ENCODE data around the gene GRN.

Gene GRN

DNA sequence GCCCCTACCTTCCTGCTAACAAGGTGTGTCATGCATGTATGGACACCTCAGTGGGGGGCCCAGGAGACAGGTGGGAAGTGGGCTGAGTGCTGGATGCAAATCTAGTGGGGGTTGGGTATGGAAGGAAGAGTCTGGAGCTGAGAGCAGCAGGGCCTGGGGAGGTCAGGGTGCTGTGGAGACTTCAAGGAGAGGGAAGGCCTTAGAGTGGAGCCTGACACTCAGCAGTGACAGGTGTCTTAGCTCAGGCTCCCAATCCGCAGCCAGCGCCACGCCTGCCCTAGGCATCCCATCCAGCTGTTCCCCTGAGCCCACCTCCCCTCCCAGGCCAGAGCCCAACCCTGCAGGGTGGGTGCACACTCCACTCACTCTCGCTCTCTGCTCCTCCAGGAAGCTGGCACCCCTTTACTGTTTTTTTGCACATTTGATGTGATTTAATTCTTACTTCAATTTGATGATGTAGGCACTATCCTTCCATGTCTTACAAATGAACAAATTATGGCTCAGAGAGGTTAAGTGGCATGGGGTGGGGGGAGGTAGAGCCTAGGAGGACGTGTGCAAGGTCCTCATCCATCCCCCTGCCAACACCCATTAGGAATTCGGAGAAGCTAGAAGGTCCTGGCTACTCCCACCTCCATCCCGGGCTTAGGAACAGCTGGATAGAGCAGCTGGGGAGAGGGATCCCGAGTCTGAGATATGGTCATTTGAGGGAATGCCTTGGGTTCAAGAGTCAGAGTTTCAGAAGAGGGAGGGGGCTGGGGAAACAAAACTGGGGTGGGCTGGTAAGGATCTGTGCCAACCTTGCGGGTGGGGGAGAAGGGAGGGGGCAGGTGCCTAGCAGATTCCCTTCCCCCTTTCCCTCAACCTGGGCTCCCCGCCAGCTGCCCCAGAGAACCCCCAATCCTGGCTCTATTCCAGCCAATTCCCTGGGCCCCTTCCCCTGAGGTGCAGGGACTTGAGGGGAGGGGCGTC, 16.5 kb downstream of the GRN start:
- Histone ChIP-seq H3K4me1 (ENCODE audit: control insufficient read depth in 1 of 2, insufficient read depth in 2 of 2, low read length in 2 of 2) (peaks cover 2 to 11% of the 10 kb centered on the region in 2 experiments), H3K18ac (ENCODE audit: low read length) (no peak overlapping the region), H3K4me3 (ENCODE audit: low read depth, low read length) (no peak overlapping the region), H3K9me3 (ENCODE audit: insufficient read depth, low read depth, low read length) (no peaks in the 10 kb centered on the region), H3K14ac (ENCODE audit: low read length) (no peak overlapping the region), H3K27me3 (ENCODE audit: insufficient read depth, low read length) (no peaks in the 10 kb centered on the region), H3K9ac (ENCODE audit: low read length) (no peak overlapping the region), H4K8ac (ENCODE audit: low read depth, low read length) (no peak overlapping the region), H2AK5ac (ENCODE audit: low read length) (no peak overlapping the region), H2BK12ac (ENCODE audit: low read length) (no peak overlapping the region), H3K79me2 (ENCODE audit: control insufficient read depth, insufficient read depth, low read length, poor library complexity) (peaks cover 6% of the 10 kb centered on the region), H2BK120ac (ENCODE audit: insufficient read depth, low read length, poor library complexity) (no peak overlapping the region), H3K79me1 (ENCODE audit: low read length) (peaks cover 6% of the 10 kb centered on the region), H4K12ac (ENCODE audit: low read depth, low read length) (no peak overlapping the region), H3K27ac (ENCODE audit: low read depth, low read length) (no peak overlapping the region), H3K4me2 (ENCODE audit: low read length) (no peak overlapping the region), H2AFZ (ENCODE audit: insufficient read depth, low read length, poor library complexity) (no peak overlapping the region), H3K23ac (ENCODE audit: low read length) (no peak overlapping the region), H3K36me3 (ENCODE audit: control insufficient read depth in 1 of 2, insufficient read depth in 2 of 2, low read length in 2 of 2) (no peaks in the 10 kb centered on the region), H3K4ac (ENCODE audit: low read depth, low read length) (no peak overlapping the region), H2BK5ac (ENCODE audit: low read depth, low read length, poor library complexity) (no peak overlapping the region), H4K91ac (ENCODE audit: low read depth, low read length) (no peak overlapping the region)
- no peak for DNase-seq
- WGBS (ENCODE audit: extremely low coverage, insufficient coverage, insufficient read length): no CpG with 5 or more reads among the region's 11 CpGs

- Histone ChIP-seq H4K12ac (ENCODE audit: low read depth, low read length) (no peak overlapping the region), H3K9ac (ENCODE audit: low read length) (no peak overlapping the region), H2AK5ac (ENCODE audit: low read length) (no peak overlapping the region), H4K8ac (ENCODE audit: low read depth, low read length) (no peak overlapping the region), H3K36me3 (ENCODE audit: control insufficient read depth in 1 of 2, insufficient read depth in 2 of 2, low read length in 2 of 2) (no peaks in the 10 kb centered on the region), H3K18ac (ENCODE audit: low read length) (peak overlapping the region; percentile 58), H3K27me3 (ENCODE audit: insufficient read depth, low read length) (no peaks in the 10 kb centered on the region), H4K91ac (ENCODE audit: low read depth, low read length) (no peak overlapping the region), H3K4ac (ENCODE audit: low read depth, low read length) (no peak overlapping the region), H3K27ac (ENCODE audit: low read depth, low read length) (no peak overlapping the region), H2BK120ac (ENCODE audit: insufficient read depth, low read length, poor library complexity) (no peak overlapping the region), H3K14ac (ENCODE audit: low read length) (no peak overlapping the region), H2BK5ac (ENCODE audit: low read depth, low read length, poor library complexity) (no peak overlapping the region), H3K4me1 (ENCODE audit: control insufficient read depth in 1 of 2, insufficient read depth in 2 of 2, low read length in 2 of 2) (peaks cover 2 to 11% of the 10 kb centered on the region in 2 experiments), H3K4me2 (ENCODE audit: low read length) (peak overlapping the region; percentile 95), H3K9me3 (ENCODE audit: insufficient read depth, low read depth, low read length) (no peaks in the 10 kb centered on the region), H2BK12ac (ENCODE audit: low read length) (no peak overlapping the region), H3K4me3 (ENCODE audit: low read depth, low read length) (peak overlapping the region; percentile 80), H3K79me1 (ENCODE audit: low read length) (peaks cover 6% of the 10 kb centered on the region), H3K79me2 (ENCODE audit: control insufficient read depth, insufficient read depth, low read length, poor library complexity) (peaks cover 6% of the 10 kb centered on the region), H2AFZ (ENCODE audit: insufficient read depth, low read length, poor library complexity) (no peak overlapping the region), H3K23ac (ENCODE audit: low read length) (no peak overlapping the region)
- WGBS (ENCODE audit: extremely low coverage, insufficient coverage, insufficient read length): no CpG with 5 or more reads among the region's 11 CpGs
- DNase-seq: no peak
These were observed 17.4 kb downstream of the GRN start for GRCh38 chr17:44362459-44362948.

GRCh38 chr17:44362949-44363612, 18.0 kb downstream of the GRN start:
- Histone ChIP-seq H4K12ac (ENCODE audit: low read depth, low read length) (peak overlapping the region; percentile 64), H3K79me1 (ENCODE audit: low read length) (peaks cover 6% of the 10 kb centered on the region)

GRCh38 chr17:44363613-44364159, 18.6 kb downstream of the GRN start, which contains the start of gene FAM171A2:
FAM171A2 (minus strand) TSS chr17:44363853; CDS start chr17:44363714, 139 bp downstream.
- Histone ChIP-seq H2AK5ac (ENCODE audit: low read length) (no peak within 1 kb of the TSS), H3K79me1 (ENCODE audit: low read length) (peaks cover 6% of the 10 kb centered on the region), H4K8ac (ENCODE audit: low read depth, low read length) (peak within 1 kb of the TSS; percentile 75), H3K27ac (ENCODE audit: low read depth, low read length) (no peak within 1 kb of the TSS), H3K14ac (ENCODE audit: low read length) (peak within 1 kb of the TSS; percentile 81), H3K4me3 (ENCODE audit: low read depth, low read length) (peak within 1 kb of the TSS; percentile 80), H2AFZ (ENCODE audit: insufficient read depth, low read length, poor library complexity) (peak within 1 kb of the TSS; percentile 83), H2BK12ac (ENCODE audit: low read length) (no peak within 1 kb of the TSS), H3K9me3 (ENCODE audit: insufficient read depth, low read depth, low read length) (no peaks in the 10 kb centered on the region), H3K4me2 (ENCODE audit: low read length) (peak within 1 kb of the TSS; percentile 95), H3K36me3 (ENCODE audit: control insufficient read depth in 1 of 2, insufficient read depth in 2 of 2, low read length in 2 of 2) (no peaks in the 10 kb centered on the region), H3K79me2 (ENCODE audit: control insufficient read depth, insufficient read depth, low read length, poor library complexity) (peaks cover 6% of the 10 kb centered on the region), H3K9ac (ENCODE audit: low read length) (peak within 1 kb of the TSS; percentile 92), H3K18ac (ENCODE audit: low read length) (peak within 1 kb of the TSS; percentile 88), H3K23ac (ENCODE audit: low read length) (no peak within 1 kb of the TSS), H3K4me1 (ENCODE audit: control insufficient read depth in 1 of 2, insufficient read depth in 2 of 2, low read length in 2 of 2) (peaks cover 2 to 11% of the 10 kb centered on the region in 2 experiments), H2BK5ac (ENCODE audit: low read depth, low read length, poor library complexity) (no peak within 1 kb of the TSS), H2BK120ac (ENCODE audit: insufficient read depth, low read length, poor library complexity) (peak within 1 kb of the TSS; percentile 30), H4K12ac (ENCODE audit: low read depth, low read length) (peak within 1 kb of the TSS; percentile 64), H3K27me3 (ENCODE audit: insufficient read depth, low read length) (no peaks in the 10 kb centered on the region), H3K4ac (ENCODE audit: low read depth, low read length) (peak within 1 kb of the TSS; percentile 69), H4K91ac (ENCODE audit: low read depth, low read length) (peak within 1 kb of the TSS; percentile 86)
- peak; percentile 43 to 80 for DNase-seq
- no CpG with 5 or more reads among the region's 63 CpGs for WGBS (ENCODE audit: extremely low coverage, insufficient coverage, insufficient read length)

More at GRCh38 chr17:44362949-44363612, 18.0 kb downstream of the GRN start:
- Histone ChIP-seq H3K4ac (ENCODE audit: low read depth, low read length) (peak overlapping the region; percentile 69), H3K4me1 (ENCODE audit: control insufficient read depth in 1 of 2, insufficient read depth in 2 of 2, low read length in 2 of 2) (peaks cover 2 to 11% of the 10 kb centered on the region in 2 experiments), H3K9me3 (ENCODE audit: insufficient read depth, low read depth, low read length) (no peaks in the 10 kb centered on the region), H3K36me3 (ENCODE audit: control insufficient read depth in 1 of 2, insufficient read depth in 2 of 2, low read length in 2 of 2) (no peaks in the 10 kb centered on the region), H2AFZ (ENCODE audit: insufficient read depth, low read length, poor library complexity) (peak overlapping the region; percentile 83), H3K27me3 (ENCODE audit: insufficient read depth, low read length) (no peaks in the 10 kb centered on the region), H2BK120ac (ENCODE audit: insufficient read depth, low read length, poor library complexity) (peak overlapping the region; percentile 30), H3K23ac (ENCODE audit: low read length) (no peak overlapping the region), H2BK12ac (ENCODE audit: low read length) (no peak overlapping the region), H3K79me2 (ENCODE audit: control insufficient read depth, insufficient read depth, low read length, poor library complexity) (peaks cover 6% of the 10 kb centered on the region), H3K14ac (ENCODE audit: low read length) (peak overlapping the region; percentile 81), H4K91ac (ENCODE audit: low read depth, low read length) (peak overlapping the region; percentile 86), H3K18ac (ENCODE audit: low read length) (peak overlapping the region; percentile 88), H2AK5ac (ENCODE audit: low read length) (no peak overlapping the region), H3K4me3 (ENCODE audit: low read depth, low read length) (peak overlapping the region; percentile 80), H2BK5ac (ENCODE audit: low read depth, low read length, poor library complexity) (no peak overlapping the region), H3K4me2 (ENCODE audit: low read length) (peak overlapping the region; percentile 95), H4K8ac (ENCODE audit: low read depth, low read length) (peak overlapping the region; percentile 75), H3K9ac (ENCODE audit: low read length) (peak overlapping the region; percentile 92), H3K27ac (ENCODE audit: low read depth, low read length) (no peak overlapping the region)
- DNase-seq: peak in 1 of 2 donors; percentile 40
- no CpG with 5 or more reads among the region's 45 CpGs for WGBS (ENCODE audit: extremely low coverage, insufficient coverage, insufficient read length)
